PFSK-1 (cell line): ENCODE measurements around the gene TBCD.

Experiments
- POLR2AphosphoS5 ChIP-seq: IDR thresholded peaks from 2 replicates; pipeline ENCODE4 v1.6.1; 2012; ENCODE audit warnings: low read depth, mild to moderate bottlenecking, control low read depth, low read length, moderate library complexity
- TAF1 ChIP-seq: IDR thresholded peaks from 2 replicates; pipeline ENCODE4 v1.6.1; 2012; ENCODE audit warnings: low read length, control low read depth, borderline replicate concordance; ENCODE audit not compliant: insufficient read depth

DNA sequence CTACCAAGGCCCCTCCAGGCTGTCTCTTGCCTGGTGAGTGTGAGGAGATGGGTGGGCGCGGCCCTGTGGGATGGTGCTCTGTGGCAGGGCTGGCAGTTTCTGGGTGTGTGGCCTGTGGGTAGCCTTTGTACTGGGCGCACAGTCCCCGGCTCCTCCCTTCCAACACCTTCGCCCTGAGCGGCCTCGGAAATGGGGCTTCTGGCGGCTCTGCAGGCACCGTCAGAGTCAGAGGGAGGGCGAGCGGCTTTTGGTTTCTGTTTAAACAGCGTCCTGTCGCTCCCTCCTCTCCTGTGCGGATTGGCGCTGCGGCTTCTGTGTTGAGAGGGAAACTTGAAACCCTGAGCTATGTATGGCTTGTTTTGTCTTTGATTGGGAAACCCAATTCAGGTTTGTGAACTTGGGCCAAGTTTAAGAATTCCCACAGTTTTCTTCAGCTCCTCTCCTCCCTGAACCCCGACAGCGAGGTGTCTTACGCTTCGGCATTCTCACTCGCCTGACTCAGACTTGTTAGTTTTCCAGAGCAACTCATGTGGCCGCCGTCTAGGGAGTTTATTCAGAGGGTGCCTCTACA, 96.2 kb downstream of the TBCD start:
- TF ChIP-seq TAF1, result no peak
- TF ChIP-seq POLR2AphosphoS5, result no peak
